ENCODE measurements around the gene ZNF101.
"Not testable (repeated sequence)": the region's sequence is repeated elsewhere in the genome, so short reads cannot be mapped to it uniquely, and the experiment has no call there.

ZNF101 gene

GRCh38 chr19:19662344-19662743, 6.3 kb upstream of the ZNF101 start:
- DNase-seq, result no peak

- no peak for DNase-seq
These were observed 5.8 kb upstream of the ZNF101 start for GRCh38 chr19:19662871-19663255.

GRCh38 chr19:19663256-19664120, 5.2 kb upstream of the ZNF101 start, which contains the start of gene ATP13A1:
Gene ATP13A1 (minus strand): TSS chr19:19663676. CDS start chr19:19663666, 10 bp downstream.
- DNase-seq, result peak; percentile 89

- not testable (repeated sequence) for DNase-seq
These were observed 3.2 kb upstream of the ZNF101 start for GRCh38 chr19:19665420-19665948.

GRCh38 chr19:19670070-19670551, 1.5 kb downstream of the ZNF101 start:
- no peak for DNase-seq

GRCh38 chr19:19672816-19673215, 4.2 kb downstream of the ZNF101 start:
- no peak for DNase-seq

- no peak for DNase-seq
These were observed 5.7 kb downstream of the ZNF101 start for GRCh38 chr19:19674315-19674714.

GRCh38 chr19:19677579-19677978, 8.9 kb downstream of the ZNF101 start:
- DNase-seq, result no peak

GRCh38 chr19:19679176-19680073, 10.8 kb downstream of the ZNF101 start:
- no peak for DNase-seq

GRCh38 chr19:19686119-19686518, 17.5 kb downstream of the ZNF101 start:
- not testable (repeated sequence) for DNase-seq

- DNase-seq, result no peak
These were observed 17.9 kb downstream of the ZNF101 start for GRCh38 chr19:19686580-19686979.

GRCh38 chr19:19687090-19687489, 18.5 kb downstream of the ZNF101 start:
- DNase-seq, result no peak

GRCh38 chr19:19689023-19689422, 20.4 kb downstream of the ZNF101 start:
- not testable (repeated sequence) for DNase-seq

- DNase-seq, result no peak
These were observed 23.0 kb downstream of the ZNF101 start for GRCh38 chr19:19691683-19692082.

- no peak for DNase-seq
These were observed 27.7 kb downstream of the ZNF101 start for GRCh38 chr19:19696386-19696785.

GRCh38 chr19:19697589-19697988, 28.9 kb downstream of the ZNF101 start:
- DNase-seq, result no peak

- not testable (repeated sequence) for DNase-seq
These were observed 31.9 kb downstream of the ZNF101 start for GRCh38 chr19:19700493-19700892.

GRCh38 chr19:19704836-19705235, 36.2 kb downstream of the ZNF101 start:
- no peak for DNase-seq

GRCh38 chr19:19710506-19710905, 41.9 kb downstream of the ZNF101 start:
- no peak for DNase-seq

- no peak for DNase-seq
These were observed 42.8 kb downstream of the ZNF101 start for GRCh38 chr19:19711306-19711933.

GRCh38 chr19:19711934-19712828, 43.5 kb downstream of the ZNF101 start:
- no peak for DNase-seq

GRCh38 chr19:19719798-19720197, 51.2 kb downstream of the ZNF101 start:
- no peak for DNase-seq
